GM19438 (cell line): ENCODE data around the gene RPTOR.

Source experiments
- ATAC-seq: cut with Tn5 transposase; IDR thresholded peaks from one replicate; pipeline ENCODE4 v1.9.1; 2021; ENCODE audit warnings: low read depth; ENCODE audit not compliant: unreplicated experiment

RPTOR gene

DNA sequence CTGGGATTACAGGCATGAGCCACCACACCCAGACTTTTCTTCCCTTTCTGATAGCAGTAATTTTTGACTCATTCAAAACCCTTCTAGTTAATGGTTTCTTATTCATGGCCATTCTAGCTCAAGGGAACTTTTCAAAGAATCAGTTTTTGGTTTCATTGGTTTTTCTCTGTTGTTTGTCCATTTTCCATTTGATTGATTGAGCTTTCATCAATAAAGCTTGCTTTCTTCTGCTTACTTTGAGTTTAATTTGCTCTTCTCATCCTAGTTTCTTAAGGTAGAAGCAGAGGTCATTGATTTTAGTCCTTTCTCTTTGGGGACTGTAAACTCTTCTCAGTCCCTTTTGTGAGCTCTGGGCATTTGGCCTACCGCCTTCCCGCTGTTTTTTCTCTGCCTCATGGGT is 365.0 kb downstream of the RPTOR start:
- peak; percentile 18 for ATAC-seq

DNA sequence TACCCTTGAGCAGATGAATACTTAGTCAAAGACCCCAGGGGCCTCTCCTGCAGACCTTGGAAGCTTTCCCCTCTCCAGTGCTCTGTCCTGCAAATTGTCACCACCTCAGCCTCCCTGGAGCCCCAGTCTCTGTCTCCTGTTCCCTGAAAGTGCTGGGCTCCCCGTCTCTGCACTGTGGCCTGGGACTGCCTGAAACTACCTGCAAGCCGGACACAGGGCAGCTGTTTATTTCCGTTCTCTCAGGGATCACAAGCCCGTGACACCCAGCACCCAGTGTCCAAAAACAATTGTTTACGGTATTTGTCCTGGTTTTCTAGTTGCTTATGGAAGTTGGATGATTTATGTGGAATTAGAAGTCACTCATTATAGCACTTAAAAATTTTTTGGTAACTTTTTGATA is 365.4 kb downstream of the RPTOR start:
- ATAC-seq, result peak; percentile 41

DNA sequence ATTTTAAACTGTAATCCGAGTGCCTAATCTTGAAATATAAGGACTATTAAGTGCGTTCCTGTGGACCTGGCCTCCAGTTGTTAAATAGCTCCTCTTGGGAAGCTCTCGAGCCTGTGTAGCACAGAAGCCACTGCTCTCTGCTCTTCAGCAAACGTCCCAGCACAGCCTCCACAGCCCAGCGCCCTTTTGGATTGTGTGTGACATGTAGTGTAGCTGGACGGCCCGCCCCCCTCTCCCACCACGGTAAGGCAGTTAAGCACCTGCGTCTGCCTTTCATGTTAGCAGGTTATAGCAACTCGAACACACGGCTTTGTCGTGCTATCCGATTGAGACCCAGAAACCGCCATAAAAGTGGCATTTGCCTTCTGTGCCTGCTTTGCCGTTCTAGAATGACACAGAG is 367.8 kb downstream of the RPTOR start:
- no peak for ATAC-seq

DNA sequence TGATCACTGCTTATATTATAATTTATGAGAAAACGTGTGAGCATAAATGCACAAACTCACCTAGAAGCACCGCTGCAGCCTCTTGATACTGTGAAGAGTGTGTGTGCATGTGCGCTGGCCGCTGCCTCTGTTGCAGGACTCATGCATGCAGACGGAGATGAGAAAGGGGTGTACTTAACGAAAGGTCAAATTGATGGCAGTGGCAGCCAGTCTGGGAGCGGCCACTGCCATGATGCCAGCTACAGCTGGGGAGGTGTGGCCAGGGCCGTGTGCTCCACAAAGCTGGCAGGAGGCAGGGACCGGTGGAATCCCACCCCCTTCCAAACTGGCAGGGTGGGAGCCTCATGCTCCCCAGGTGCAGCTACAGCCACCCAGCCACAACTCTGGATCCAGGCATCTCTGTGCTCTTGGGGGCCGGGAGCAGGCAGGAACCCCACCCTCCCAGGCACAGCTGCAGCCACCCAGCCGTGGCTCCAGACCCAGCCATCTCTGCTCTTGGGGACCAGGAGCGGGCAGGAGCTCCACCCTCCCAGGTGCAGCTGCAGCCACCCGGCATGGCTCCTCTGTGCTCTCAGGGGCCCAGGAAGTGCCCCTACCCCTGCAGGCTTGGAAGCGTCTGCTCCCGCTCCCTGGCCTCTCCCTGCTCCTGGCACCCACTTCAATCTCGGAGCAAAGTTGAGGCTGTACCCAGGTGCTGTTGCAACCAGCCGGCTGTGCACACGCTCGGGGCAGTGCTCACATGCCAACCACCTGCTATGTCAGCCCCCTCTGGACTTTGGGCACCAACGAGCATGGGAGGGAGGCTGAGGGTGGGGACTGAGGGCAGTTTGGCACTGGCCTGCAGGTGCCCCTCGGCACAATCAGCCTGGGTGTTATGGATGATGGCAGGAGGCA is 369.5 kb downstream of the RPTOR start:
- no peak for ATAC-seq

DNA sequence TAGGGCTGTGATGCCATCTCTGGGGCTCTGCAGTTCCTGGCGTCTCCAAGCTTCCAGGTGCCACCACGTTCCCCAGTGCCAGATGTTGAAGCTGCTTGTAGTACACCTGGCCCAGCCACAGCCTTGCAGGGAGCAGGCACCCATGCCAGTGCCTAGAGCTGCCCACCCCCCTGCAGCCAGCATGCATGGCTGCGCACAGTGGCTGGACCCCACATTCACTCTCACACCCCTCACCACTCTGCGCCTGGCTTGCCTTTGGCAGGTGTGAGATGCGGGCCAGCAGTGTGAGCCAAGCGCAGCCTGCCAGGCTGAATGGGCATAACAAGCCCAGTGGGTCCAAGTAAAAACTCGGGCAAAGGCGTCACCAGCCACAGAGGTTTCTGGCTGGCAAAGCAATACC is 371.6 kb downstream of the RPTOR start:
- ATAC-seq, result no peak

DNA sequence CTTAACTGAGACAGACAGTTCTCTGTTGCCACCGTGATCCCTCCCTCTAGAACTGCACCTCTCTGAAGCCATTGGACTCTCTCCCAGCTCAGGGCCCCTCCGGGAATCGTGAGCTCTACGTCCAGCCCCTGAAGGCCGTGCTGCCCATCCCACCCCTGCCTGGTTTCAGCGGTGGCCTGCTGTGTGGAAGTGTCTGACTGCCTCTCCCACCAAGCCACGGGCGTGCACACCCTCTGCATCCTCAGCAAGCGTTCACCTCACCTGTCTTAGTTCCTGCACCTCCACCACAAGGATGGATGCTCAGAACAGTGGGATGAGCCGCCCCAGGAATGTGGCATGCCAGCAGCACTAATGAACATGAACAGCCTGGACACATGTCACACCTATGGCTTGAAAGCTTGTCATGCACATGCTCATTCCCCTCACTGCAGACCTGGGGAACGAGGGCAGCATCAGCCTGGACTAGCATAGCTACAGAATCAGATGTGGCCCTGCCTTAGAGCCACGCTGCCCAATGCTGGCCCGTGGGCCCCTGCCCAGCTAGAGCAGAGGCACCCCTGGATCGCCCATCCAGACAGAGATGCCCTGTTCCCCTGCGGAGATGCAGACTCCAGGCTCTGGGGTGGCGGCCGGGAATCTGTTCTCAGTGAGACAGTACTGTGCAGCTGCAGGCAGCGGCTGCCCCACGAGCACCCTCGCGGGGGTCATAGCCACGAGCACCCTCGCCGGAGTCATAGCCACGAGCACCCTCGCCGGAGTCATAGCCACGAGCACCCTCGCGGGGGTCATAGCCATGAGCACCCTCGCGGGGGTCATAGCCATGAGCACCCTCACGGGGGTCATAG is 373.3 kb downstream of the RPTOR start:
- ATAC-seq, result no peak

DNA sequence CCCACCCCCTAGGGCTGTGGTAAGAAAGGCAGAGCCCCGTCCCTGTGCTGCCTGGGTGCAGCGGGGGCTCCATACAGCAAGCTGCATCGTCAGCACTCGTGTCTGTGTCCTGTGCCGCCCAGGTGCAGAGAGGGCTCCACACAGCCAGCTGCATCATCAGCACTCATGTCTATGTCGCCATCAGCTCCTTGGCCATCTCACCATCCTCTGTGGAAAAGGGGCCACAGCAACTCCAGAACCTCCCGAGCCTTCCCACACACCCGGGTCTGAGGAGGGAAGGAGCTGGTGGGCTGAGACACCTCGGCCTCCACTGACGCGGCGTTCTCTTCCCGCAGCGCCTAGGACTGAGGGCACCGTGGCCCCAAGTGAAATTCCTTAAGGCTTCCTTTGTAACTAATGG is 374.1 kb downstream of the RPTOR start:
- ATAC-seq, result no peak

DNA sequence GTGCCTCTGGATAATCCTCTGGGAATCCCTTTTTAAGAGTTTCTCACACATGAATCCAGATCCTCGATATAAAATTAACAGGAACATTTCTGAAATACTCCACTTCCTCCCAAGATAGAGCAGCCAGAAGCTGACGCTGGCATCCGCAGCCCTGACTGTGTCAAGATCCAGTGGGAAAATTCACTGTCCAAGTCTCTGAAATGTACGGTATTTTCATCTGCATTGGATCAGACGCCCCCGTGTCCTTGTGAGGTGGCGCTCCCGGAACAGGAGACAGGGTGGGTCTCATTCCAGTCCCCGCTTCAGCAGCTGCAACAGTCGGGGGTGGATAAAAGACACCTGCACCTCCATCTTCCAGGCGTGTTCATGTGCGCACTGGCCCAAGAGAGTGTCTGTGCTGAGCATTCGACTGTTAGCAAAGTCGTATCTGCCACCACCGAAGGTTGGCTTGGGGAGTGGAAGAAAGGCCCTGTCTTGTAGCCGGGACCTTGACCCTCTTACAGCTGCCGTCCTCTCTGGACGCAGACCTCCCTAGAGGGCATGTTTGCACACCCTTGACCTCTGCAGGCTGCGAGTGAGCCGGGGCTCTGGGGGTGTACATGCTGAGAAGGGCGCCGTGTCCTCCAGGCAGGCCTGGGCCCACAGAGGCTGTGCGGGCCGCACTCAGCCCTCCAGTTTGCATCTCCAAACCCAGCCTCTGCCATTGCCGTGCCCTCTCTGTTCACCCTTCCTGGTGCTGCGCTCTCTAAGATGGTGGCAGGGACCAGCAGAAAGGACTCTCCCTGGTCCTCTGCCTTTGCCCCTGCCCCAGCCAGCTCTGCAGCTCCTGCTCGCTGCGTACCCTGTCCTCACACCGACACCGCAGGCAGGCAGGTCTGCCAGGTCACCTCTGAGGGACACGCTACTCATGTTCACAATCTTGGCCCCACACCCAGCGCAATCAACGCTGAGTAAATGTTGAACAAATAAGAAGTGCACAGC is 375.0 kb downstream of the RPTOR start:
- no peak for ATAC-seq

DNA sequence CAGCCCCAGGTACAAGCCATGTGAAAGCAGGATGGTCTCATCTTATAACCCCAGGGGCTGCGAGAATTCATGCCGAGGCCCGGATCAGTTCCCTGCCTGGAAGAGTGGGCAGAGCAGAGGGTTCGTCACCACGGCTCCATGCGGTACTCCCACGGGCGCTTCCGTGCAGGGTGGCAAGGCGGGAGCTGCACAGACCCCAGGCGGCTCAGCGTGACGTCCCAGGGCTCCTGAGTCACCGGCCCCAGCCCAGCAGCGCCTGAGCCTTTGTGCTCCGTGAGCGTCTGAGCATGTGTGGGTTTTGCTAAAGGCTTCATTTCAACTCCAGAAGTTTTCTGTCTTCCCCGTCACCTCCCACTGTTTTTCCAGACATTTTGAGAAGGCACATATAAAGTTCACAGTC is 375.8 kb downstream of the RPTOR start:
- no peak for ATAC-seq

DNA sequence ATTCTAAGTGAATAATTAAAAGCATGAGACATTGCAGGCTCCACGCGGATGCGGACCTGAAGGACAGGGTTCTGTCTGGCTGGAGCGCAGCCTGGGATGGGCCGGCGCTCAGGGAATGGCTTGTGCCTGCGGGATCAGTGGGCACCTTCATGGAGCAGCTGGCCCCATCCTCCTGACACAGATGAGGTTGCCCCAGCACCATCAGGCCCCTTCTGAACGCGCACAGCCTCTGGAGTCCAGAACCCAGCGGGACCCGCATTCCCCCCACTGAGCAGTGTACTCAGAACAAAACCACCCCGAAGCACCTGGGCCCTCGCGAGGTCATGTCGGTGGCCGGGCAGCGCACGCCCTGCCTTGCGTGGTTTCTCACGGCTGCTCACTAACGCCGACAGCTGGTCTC is 376.5 kb downstream of the RPTOR start:
- no peak for ATAC-seq

DNA sequence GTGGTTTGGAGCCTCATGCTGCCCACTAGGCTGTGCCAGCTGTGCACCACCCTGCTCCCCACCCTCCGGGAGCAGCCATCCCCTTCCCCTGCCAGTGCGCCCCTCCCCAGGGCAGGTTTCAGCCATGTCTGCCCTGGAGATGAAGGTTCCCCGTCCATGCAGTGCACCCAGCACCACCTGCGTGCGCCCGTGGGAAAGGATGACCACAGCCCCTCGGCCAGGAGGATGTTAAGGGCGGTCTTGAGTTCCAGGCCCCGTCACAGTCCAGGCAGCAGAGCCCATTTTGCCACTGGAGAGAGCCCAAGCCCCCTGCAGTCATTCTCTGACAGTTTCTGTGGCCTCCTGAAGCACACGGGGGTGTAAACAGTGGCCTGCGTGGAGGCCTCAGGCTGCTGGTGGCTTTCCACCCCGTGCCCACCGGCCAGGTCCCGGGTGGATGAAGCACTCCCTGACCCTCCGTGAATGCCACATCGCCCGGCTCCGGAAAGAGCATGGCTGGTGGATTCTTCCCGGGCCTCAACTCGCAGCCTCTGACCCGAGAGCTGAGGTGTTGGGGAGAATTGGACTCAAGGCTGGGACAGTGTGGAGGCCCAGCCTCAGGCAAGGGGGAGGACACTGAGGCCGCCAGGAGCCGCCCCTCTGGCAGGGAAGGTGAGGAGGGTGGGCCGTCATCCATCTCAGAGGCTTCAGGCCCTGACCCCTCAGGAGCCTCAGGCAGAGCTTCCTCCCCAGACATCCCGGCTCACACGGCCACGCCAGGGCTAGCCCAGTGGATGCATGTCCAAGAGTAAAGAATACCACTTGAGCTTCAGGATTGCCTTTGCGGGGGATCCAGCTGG is 377.3 kb downstream of the RPTOR start:
- no peak for ATAC-seq

DNA sequence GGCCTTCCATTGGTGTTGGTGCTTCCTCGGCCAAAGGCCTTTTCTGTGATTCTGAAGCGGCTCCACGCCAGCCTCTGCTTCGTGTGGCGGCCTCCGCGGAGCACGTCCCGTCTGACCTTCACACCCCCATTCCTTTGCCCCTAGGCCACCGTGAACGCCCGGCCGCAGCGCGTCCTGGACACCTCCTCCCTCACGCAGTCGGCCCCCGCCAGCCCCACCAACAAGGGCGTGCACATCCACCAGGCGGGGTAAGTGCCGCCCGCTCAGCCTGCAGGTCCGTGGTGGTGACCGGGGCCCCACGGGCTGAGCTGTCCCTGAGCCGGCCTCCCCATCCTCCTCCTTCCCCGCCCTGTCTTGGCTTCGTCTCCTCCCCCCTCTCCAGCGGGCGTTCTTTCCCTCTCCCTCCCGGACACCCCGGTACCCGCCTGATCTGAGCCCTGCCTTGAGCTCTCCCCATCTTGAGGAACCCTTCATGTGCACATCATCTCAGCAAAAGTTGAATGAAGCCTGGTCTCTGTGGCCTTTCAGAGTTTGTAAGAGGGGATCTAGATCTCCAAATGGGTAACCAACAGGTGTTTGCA is 378.0 kb downstream of the RPTOR start:
- no peak for ATAC-seq

DNA sequence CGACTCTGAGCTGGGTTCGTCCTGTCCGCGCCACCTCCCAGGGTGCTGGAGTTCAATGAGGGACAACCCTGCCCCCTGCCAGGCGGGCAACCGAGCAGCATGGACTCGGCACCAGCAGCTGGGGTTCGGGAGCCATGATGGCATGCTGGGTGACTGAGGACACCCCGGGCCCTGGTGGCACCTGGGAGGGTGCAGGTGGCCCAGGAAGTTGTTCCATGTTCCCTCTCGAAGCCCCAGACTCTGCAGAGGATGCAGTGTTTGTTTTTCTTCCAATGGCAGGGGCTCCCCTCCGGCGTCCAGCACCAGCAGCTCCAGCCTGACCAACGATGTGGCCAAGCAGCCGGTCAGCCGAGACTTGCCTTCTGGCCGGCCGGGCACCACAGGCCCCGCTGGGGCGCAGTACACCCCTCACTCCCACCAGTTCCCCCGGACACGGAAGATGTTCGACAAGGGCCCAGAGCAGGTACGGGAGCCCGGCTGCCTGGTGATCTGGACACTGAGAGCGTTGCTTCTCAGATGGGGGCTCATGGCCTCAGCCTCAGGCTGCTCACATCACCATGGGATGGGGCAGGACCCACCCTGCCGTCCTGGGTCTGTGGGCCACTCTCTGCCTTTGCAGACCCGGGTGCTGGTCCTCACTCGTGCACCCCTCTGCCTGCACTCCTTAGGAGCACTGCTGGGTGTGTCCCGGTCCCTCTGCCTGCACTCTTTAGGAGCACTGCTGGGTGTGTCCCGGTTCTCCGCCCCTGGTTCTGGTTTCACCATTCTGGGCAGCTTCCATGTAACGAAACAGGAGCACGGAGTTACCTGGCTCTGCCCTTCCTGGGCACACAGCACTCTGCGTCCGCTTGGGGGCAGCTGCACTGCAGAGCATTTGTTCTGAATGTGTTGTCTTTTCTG is 378.8 kb downstream of the RPTOR start:
- ATAC-seq, result no peak

DNA sequence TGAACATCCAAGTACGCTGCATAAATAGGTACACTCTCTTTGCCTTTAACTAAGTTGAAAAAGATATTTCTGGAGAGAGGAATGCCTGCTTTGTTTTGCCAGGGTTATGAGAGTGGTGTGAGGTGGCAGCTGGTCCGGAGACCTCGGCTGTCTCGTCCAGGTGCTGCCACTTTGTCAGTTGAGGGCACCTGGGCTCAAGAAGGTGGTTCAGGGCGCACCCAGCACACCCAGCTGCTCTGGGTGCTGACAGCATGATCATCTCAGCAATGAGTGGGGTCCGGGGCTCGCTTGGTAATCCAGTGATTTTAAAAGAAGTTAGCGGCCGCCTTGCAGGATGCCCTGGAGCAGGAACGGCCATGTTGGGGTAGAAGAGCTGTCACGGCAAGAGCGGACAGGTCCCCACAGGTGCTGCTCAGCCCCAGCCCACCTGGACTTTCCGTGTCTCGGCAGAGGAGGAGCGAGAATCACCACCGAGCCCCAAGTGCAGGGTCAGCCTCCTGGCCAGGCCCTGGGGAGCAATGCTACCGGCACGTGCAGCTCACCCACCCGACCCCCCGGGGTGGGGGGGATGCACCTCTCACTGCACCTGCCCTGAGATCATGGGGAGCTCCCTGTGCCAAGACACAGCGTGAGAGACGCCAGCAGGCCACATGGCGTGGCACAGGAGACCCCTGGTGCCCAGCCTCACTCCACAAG is 379.6 kb downstream of the RPTOR start:
- no peak for ATAC-seq

DNA sequence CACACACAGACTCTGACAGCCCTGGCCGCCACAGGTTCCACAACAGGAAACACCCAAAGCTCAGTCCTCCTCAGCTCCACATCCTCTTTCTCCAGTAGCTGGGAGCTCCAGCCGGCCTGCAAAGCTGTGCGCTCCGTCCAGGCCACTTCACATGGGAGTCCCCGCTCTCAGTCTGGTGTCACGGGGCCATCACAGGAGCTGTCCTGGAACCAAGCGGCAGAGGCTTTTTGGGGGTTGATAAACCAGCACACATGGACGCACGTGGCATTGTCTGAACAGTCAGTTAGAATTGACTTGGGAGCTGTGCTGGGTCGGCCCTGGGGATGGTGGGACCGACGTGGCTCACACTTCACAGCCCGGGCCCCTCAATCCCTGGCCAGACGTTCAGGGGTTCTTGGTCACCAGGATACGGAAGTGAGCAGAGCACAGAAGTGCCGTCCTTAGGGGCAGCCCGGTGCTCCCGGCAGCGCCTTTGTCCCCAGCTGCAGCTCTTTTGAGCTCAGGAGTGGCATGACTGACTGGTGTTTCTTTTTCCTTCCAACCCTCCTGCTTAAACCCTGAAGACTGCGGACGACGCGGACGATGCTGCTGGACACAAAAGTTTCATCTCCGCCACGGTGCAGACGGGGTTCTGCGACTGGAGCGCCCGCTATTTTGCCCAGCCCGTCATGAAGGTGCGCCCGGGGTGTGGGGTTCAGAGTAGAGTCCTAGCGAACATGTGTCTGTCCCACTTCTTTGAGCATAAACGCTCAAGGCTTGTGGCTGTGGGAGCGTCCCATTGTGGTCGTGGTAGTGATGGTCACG is 380.4 kb downstream of the RPTOR start:
- ATAC-seq, result no peak

DNA sequence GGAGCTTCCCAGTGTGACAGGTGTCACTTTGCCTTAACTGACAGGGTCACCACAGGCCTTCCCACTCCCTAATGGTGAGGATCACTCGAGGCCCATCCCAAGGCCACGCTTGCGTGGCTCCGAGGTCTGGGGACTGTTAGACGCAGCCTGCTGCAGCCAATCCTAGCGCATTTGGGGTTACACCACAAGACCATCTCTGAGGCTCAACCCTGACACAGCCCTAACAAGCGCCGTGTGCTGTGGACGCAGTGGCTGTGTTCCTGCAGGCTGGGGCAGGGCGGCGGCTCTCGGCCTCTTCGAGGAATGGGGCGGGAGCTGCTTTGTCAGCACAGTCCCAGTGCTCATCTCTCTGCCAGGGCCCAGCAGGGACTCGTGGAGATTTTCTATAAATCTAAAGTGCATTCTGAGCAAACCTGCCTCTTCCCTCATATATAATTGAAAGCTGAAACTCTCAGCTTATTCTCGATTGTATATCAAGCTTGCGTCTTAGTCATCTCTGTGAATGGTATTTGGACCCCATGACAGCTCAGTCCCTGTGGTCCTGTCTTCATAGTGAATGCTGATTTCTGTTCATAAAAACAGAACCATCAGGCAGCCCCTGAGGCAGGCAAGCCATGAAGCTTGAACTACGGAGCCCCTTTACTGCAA is 381.2 kb downstream of the RPTOR start:
- no peak for ATAC-seq
